Activated CD4-positive, alpha-beta T cell treated with anti-CD3 and anti-CD28 coated beads, Interleukin-2, amount 10 ng/mL, durations not matched to agents 24 days and 14 days (primary cell): Measurements from ENCODE around the gene ZBTB11. TPM values are rescaled to one million over a fixed set of nuclear protein-coding genes. Genes with fewer than 3 reads are reported as not detected.
A peak's percentile ranks its signal among the peaks of the same experiment; 100 is the strongest.
"Not testable (repeated sequence)": the region's sequence is repeated elsewhere in the genome, so short reads cannot be mapped to it uniquely, and the experiment has no call there.

Source experiments
- DNase-seq: peaks from one replicate; pipeline ENCODE4 v3.0.0; 2022
- H3K27ac Mint-ChIP-seq: one replicate; pipeline ENCODE4 v1.8.0; 2022; ENCODE audit warnings: mild to moderate bottlenecking, mixed read lengths
- H3K27me3 Mint-ChIP-seq: one replicate; pipeline ENCODE4 v1.8.0; 2022; ENCODE audit warnings: mixed read lengths
- H3K36me3 Mint-ChIP-seq: one replicate; pipeline ENCODE4 v1.8.0; 2022; ENCODE audit warnings: low read depth, mild to moderate bottlenecking, mixed read lengths
- H3K4me1 Mint-ChIP-seq: one replicate; pipeline ENCODE4 v1.8.0; 2021; ENCODE audit warnings: mixed read lengths
- H3K4me3 Mint-ChIP-seq: one replicate; pipeline ENCODE4 v1.8.0; 2022; ENCODE audit warnings: mild to moderate bottlenecking, moderate library complexity, mixed read lengths
- H3K9me3 Mint-ChIP-seq: one replicate; pipeline ENCODE4 v1.8.0; 2021; ENCODE audit warnings: mixed read lengths
- intact Hi-C: fragments of 100-400 bp; cut with micrococcal nuclease; formaldehyde crosslinking; loops from one replicate; pipeline ENCODE4 v1.15.1; 2023
- total RNA-seq: library from RNA; stranded (reverse); gene quantifications from 2 replicates; pipeline ENCODE4 v1.2.3, GENCODE V29; 2022

The ZBTB11 gene
- total RNA-seq, 1 donor from 2014 or later = 29.0 TPM

- Mint-ChIP-seq H3K27me3 (no peaks in the 10 kb centered on the region), H3K27ac (no peak overlapping the region), H3K4me1 (peaks cover 2% of the 10 kb centered on the region), H3K4me3 (no peak overlapping the region), H3K9me3 (no peaks in the 10 kb centered on the region), H3K36me3 (no peaks in the 10 kb centered on the region)
- no peak for DNase-seq
- intact Hi-C loops = no loop called here
These were observed 44.3 kb downstream of the ZBTB11 start for GRCh38 chr3:101632586-101632985.

- H3K27ac Mint-ChIP-seq, H3K4me3 Mint-ChIP-seq, H3K4me1 Mint-ChIP-seq, intact Hi-C loops, H3K36me3 Mint-ChIP-seq, H3K27me3 Mint-ChIP-seq, H3K9me3 Mint-ChIP-seq, DNase-seq: not testable (repeated sequence)
These were observed 45.0 kb downstream of the ZBTB11 start for GRCh38 chr3:101631959-101632358.

DNA sequence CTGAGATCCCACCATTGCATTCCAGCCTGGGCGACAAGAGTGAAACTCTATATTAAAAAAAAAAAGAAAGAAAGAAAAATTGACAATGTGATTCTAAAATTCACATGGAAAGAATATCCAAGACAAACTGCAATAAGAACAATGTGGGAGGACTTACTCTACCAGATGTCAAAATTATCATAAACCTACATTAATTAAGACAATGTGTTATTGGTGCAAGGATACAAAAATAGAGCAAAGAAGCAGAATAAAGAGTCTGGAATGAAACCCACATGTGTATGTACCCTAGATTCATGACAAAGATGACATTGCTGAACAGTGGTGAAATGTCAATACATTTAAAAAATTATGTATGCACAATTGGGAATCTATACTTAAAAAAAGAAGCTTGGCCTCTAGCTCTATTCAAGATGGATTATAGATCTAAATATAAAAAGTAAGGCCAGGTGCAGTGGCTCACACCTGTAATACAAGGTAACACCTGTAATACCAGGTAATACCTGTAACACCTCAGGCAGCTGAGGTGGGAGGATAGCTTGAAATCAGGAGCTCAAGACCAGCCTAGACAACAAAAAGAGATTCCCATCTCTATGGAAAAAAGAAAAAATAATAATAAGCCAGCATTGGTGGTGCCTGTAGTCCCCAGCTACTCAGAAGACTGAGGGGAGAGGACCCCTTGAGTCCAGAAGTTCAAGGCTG lies 45.7 kb downstream of the ZBTB11 start:
- no peak for DNase-seq
- Mint-ChIP-seq H3K36me3 (no peaks in the 10 kb centered on the region), H3K27ac (no peak overlapping the region), H3K27me3 (no peaks in the 10 kb centered on the region), H3K4me3 (no peak overlapping the region), H3K9me3 (no peaks in the 10 kb centered on the region), H3K4me1 (peaks cover under 1% of the 10 kb centered on the region)
- intact Hi-C loops = no loop called here

GRCh38 chr3:101629219-101629618 lies 47.7 kb downstream of the ZBTB11 start:
- no peak overlapping the region for H3K27ac Mint-ChIP-seq
- H3K27me3 Mint-ChIP-seq = no peaks in the 10 kb centered on the region
- no peak for DNase-seq
- no peaks in the 10 kb centered on the region for H3K4me1 Mint-ChIP-seq
- no peak overlapping the region for H3K4me3 Mint-ChIP-seq
- intact Hi-C loops = no loop called here
- no peaks in the 10 kb centered on the region for H3K36me3 Mint-ChIP-seq
- peaks cover 5% of the 10 kb centered on the region for H3K9me3 Mint-ChIP-seq

- Mint-ChIP-seq H3K27me3 (no peaks in the 10 kb centered on the region), H3K4me3 (no peak overlapping the region), H3K4me1 (no peaks in the 10 kb centered on the region), H3K27ac (no peak overlapping the region), H3K36me3 (no peaks in the 10 kb centered on the region), H3K9me3 (peaks cover 5% of the 10 kb centered on the region)
- intact Hi-C loops = no loop called here
- no peak for DNase-seq
These were observed 51.1 kb downstream of the ZBTB11 start for GRCh38 chr3:101625879-101626278.

- DNase-seq = no peak
- no peaks in the 10 kb centered on the region for H3K36me3 Mint-ChIP-seq
- intact Hi-C loops = no loop called here
- no peaks in the 10 kb centered on the region for H3K4me1 Mint-ChIP-seq
- H3K27me3 Mint-ChIP-seq = no peaks in the 10 kb centered on the region
- H3K4me3 Mint-ChIP-seq = no peak overlapping the region
- no peak overlapping the region for H3K27ac Mint-ChIP-seq
- H3K9me3 Mint-ChIP-seq = peaks cover 6% of the 10 kb centered on the region
These were observed 52.1 kb downstream of the ZBTB11 start for GRCh38 chr3:101624857-101625256.

- intact Hi-C loops = no loop called here
- no peak overlapping the region for H3K4me3 Mint-ChIP-seq
- H3K27ac Mint-ChIP-seq = no peak overlapping the region
- DNase-seq = no peak
- no peaks in the 10 kb centered on the region for H3K36me3 Mint-ChIP-seq
- H3K27me3 Mint-ChIP-seq = no peaks in the 10 kb centered on the region
- H3K4me1 Mint-ChIP-seq = no peaks in the 10 kb centered on the region
- peaks cover 7% of the 10 kb centered on the region for H3K9me3 Mint-ChIP-seq
These were observed 53.3 kb downstream of the ZBTB11 start for GRCh38 chr3:101623656-101624055.

GRCh38 chr3:101619734-101620133 lies 57.2 kb downstream of the ZBTB11 start:
- intact Hi-C loops = no loop called here
- DNase-seq = no peak
- H3K4me1 Mint-ChIP-seq = no peaks in the 10 kb centered on the region
- H3K36me3 Mint-ChIP-seq = no peaks in the 10 kb centered on the region
- peaks cover 3% of the 10 kb centered on the region for H3K9me3 Mint-ChIP-seq
- H3K4me3 Mint-ChIP-seq = no peak overlapping the region
- H3K27ac Mint-ChIP-seq = no peak overlapping the region
- no peaks in the 10 kb centered on the region for H3K27me3 Mint-ChIP-seq

GRCh38 chr3:101618726-101619125 lies 58.2 kb downstream of the ZBTB11 start:
- Mint-ChIP-seq H3K36me3 (no peaks in the 10 kb centered on the region), H3K27ac (no peak overlapping the region), H3K4me1 (no peaks in the 10 kb centered on the region), H3K4me3 (no peak overlapping the region), H3K27me3 (no peaks in the 10 kb centered on the region), H3K9me3 (peaks cover 3% of the 10 kb centered on the region)
- no peak for DNase-seq
- intact Hi-C loops = no loop called here

DNA sequence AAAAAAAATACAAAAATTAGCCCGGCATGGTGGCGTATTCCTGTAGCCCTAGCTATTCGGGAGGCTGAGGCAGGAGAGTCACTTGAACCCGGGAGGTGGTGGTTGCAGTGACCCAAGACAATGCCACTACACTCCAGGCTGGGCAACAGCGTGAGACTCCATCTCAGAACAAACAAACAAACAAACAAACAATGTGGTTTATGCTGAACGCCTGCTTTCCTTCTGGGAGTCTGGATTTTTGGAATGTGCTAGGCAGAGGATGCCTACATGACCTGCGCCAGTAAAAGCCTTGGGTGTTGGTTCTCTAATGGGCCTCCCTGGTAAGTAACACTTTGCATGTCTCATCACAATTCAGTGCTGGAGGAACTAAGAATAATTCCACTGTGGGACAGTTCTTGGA lies 59.5 kb downstream of the ZBTB11 start:
- H3K27ac Mint-ChIP-seq = no peak overlapping the region
- intact Hi-C loops = no loop called here
- DNase-seq = no peak
- no peaks in the 10 kb centered on the region for H3K4me1 Mint-ChIP-seq
- H3K4me3 Mint-ChIP-seq = no peak overlapping the region
- no peaks in the 10 kb centered on the region for H3K36me3 Mint-ChIP-seq
- no peaks in the 10 kb centered on the region for H3K27me3 Mint-ChIP-seq
- H3K9me3 Mint-ChIP-seq = peaks cover 3% of the 10 kb centered on the region

DNA sequence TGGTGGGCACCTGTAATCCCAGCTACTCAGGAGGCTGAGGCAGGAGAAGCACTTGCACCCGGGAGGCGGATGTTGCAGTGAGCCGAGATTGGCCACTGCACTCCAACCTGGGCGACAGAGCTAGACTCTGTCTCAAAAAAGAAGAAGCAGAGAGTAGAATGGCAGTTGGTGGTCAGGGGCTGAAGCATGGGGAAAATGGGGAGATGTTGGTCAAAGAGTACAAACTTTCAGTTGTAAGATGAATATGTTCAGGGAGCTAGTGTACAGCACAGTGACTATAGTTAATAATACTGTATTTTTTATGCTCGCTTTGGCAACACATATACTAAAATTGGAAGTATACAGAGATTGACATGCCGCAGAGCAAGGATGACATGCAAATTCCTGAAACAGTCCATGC lies 61.4 kb downstream of the ZBTB11 start:
- H3K4me1 Mint-ChIP-seq = no peaks in the 10 kb centered on the region
- H3K36me3 Mint-ChIP-seq = no peaks in the 10 kb centered on the region
- H3K4me3 Mint-ChIP-seq = no peak overlapping the region
- no peak overlapping the region for H3K27ac Mint-ChIP-seq
- no peaks in the 10 kb centered on the region for H3K27me3 Mint-ChIP-seq
- DNase-seq = no peak
- peaks cover 3% of the 10 kb centered on the region for H3K9me3 Mint-ChIP-seq
- intact Hi-C loops = no loop called here

GRCh38 chr3:101613014-101613413 lies 63.9 kb downstream of the ZBTB11 start:
- H3K27ac Mint-ChIP-seq, intact Hi-C loops: not testable (repeated sequence)

GRCh38 chr3:101611023-101611422 lies 65.9 kb downstream of the ZBTB11 start:
- no peak overlapping the region for H3K4me3 Mint-ChIP-seq
- no peaks in the 10 kb centered on the region for H3K4me1 Mint-ChIP-seq
- H3K27ac Mint-ChIP-seq = no peak overlapping the region
- H3K9me3 Mint-ChIP-seq = no peaks in the 10 kb centered on the region
- intact Hi-C loops = no loop called here
- no peak for DNase-seq
- H3K36me3 Mint-ChIP-seq = no peaks in the 10 kb centered on the region
- no peaks in the 10 kb centered on the region for H3K27me3 Mint-ChIP-seq

More at GRCh38 chr3:101613014-101613413, 63.9 kb downstream of the ZBTB11 start:
- H3K36me3 Mint-ChIP-seq, H3K4me1 Mint-ChIP-seq, H3K27me3 Mint-ChIP-seq, H3K4me3 Mint-ChIP-seq, H3K9me3 Mint-ChIP-seq, DNase-seq: not testable (repeated sequence)

- H3K27me3 Mint-ChIP-seq, H3K27ac Mint-ChIP-seq, intact Hi-C loops, H3K4me3 Mint-ChIP-seq, H3K36me3 Mint-ChIP-seq, H3K4me1 Mint-ChIP-seq, H3K9me3 Mint-ChIP-seq, DNase-seq: not testable (repeated sequence)
These were observed 71.5 kb downstream of the ZBTB11 start for GRCh38 chr3:101605398-101605797.

- Mint-ChIP-seq H3K36me3 (peaks cover 14% of the 10 kb centered on the region), H3K4me3 (no peak overlapping the region), H3K4me1 (peaks cover 3% of the 10 kb centered on the region), H3K27me3 (no peaks in the 10 kb centered on the region), H3K27ac (no peak overlapping the region), H3K9me3 (peaks cover 3% of the 10 kb centered on the region)
- DNase-seq = peak; percentile 33
- intact Hi-C loops = no loop called here
These were observed 73.7 kb downstream of the ZBTB11 start for GRCh38 chr3:101603184-101603583.
